ENCODE measurements around the gene CASKIN2.
"Not testable (repeated sequence)": the region's sequence is repeated elsewhere in the genome, so short reads cannot be mapped to it uniquely, and the experiment has no call there.

Gene CASKIN2

GRCh38 chr17:75463603-75464002 lies 51.7 kb downstream of the CASKIN2 start:
- DNase-seq: no peak

GRCh38 chr17:75460295-75460694 lies 55.0 kb downstream of the CASKIN2 start:
- no peak for DNase-seq

GRCh38 chr17:75459590-75460267 lies 55.6 kb downstream of the CASKIN2 start:
- DNase-seq: no peak

GRCh38 chr17:75459246-75459589 lies 56.1 kb downstream of the CASKIN2 start:
- no peak for DNase-seq

GRCh38 chr17:75457047-75457654 lies 58.2 kb downstream of the CASKIN2 start:
- peak in 1 of 2 donors; percentile 5 for DNase-seq

- peak; percentile 80 to 83 for DNase-seq
Observed at GRCh38 chr17:75456417-75457046, 58.8 kb downstream of the CASKIN2 start, which contains the start of gene TMEM94. Gene TMEM94, plus strand, starts transcription at chr17:75456635. Its CDS starts 15,271 bp downstream, at chr17:75471906.

GRCh38 chr17:75456039-75456416 lies 59.3 kb downstream of the CASKIN2 start:
- DNase-seq: no peak

GRCh38 chr17:75454672-75455071 lies 60.7 kb downstream of the CASKIN2 start:
- not testable (repeated sequence) for DNase-seq

- DNase-seq: no peak
Observed at GRCh38 chr17:75454193-75454592, 61.1 kb downstream of the CASKIN2 start.

GRCh38 chr17:75450270-75450669 lies 65.1 kb downstream of the CASKIN2 start:
- DNase-seq: no peak

Data from stimulated activated CD4-positive, alpha-beta T cell treated with anti-CD3 and anti-CD28 coated beads, Interleukin-2, amount 100 ng/mL, for 48 hours (primary cell).